ENCODE data around the gene TPST2.
A peak's percentile ranks its signal among the peaks of the same experiment; 100 is the strongest.

The TPST2 gene

DNA sequence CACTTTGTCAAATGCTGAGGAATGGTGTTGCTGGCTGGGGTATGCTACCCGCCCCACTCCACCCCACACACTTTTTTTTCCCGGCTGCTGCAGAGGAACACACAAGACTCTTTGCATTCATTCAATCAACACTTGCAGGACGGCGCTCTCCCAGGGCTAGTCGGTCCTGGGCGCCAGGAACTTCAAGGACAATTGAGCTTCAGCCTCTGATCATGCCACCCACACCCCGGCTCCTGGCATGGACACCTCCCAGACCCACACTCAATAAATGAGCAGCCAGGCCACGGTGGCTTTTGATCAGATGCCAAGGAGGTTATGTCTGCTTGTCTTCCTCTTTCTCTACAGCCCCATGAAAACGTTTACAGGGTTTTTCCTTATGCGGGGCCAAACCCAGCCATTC is 19.8 kb downstream of the TPST2 start:
- Histone ChIP-seq H3K9me3 (ENCODE audit: severe bottlenecking) (no peaks in the 10 kb centered on the region), H3K4me1 (ENCODE audit: insufficient read depth, poor library complexity, severe bottlenecking) (peaks cover 27% of the 10 kb centered on the region), H3K36me3 (ENCODE audit: low read depth) (no peaks in the 10 kb centered on the region), H3K27me3 (ENCODE audit: insufficient read depth, poor library complexity, severe bottlenecking) (no peaks in the 10 kb centered on the region), H3K4me3 (ENCODE audit: severe bottlenecking) (no peak overlapping the region), H3K27ac (ENCODE audit: poor library complexity, severe bottlenecking) (peak overlapping the region; percentile 87)
- TF ChIP-seq, protein P1, sequence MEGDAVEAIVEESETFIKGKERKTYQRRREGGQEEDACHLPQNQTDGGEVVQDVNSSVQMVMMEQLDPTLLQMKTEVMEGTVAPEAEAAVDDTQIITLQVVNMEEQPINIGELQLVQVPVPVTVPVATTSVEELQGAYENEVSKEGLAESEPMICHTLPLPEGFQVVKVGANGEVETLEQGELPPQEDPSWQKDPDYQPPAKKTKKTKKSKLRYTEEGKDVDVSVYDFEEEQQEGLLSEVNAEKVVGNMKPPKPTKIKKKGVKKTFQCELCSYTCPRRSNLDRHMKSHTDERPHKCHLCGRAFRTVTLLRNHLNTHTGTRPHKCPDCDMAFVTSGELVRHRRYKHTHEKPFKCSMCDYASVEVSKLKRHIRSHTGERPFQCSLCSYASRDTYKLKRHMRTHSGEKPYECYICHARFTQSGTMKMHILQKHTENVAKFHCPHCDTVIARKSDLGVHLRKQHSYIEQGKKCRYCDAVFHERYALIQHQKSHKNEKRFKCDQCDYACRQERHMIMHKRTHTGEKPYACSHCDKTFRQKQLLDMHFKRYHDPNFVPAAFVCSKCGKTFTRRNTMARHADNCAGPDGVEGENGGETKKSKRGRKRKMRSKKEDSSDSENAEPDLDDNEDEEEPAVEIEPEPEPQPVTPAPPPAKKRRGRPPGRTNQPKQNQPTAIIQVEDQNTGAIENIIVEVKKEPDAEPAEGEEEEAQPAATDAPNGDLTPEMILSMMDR (IDR thresholded peaks at IDR 0.05; ENCODE audit: poor library complexity, severe bottlenecking): no peak
- DNase-seq (ENCODE audit: low spot score) (no peak), ATAC-seq (ENCODE audit: low read depth) (no peak)

DNA sequence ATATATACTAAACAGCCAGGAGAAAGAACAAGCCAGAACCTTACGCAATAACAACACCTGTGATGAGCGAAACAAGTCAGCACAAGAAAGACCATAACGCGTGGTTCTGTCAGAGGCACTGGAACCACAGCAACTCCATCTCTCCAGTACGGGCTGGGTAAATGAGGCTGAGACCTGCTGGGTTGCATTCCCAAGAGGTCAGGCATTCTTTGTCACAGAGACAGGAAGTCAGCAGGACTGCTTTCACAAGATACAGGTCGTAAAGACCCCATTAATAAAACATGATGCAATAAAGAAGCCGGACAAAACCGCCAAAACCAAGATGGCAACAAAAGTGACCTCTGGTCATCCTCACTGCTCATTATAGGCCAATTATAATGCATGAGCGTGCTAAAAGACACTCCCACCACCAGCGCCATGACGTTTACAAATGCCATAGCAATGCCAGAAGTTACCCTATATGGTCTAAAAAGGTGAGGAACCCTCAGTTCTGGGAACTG is 21.7 kb downstream of the TPST2 start:
- Histone ChIP-seq H3K36me3 (ENCODE audit: low read depth) (no peaks in the 10 kb centered on the region), H3K4me1 (ENCODE audit: insufficient read depth, poor library complexity, severe bottlenecking) (peaks cover 34% of the 10 kb centered on the region), H3K27me3 (ENCODE audit: insufficient read depth, poor library complexity, severe bottlenecking) (no peaks in the 10 kb centered on the region), H3K4me3 (ENCODE audit: severe bottlenecking) (no peak overlapping the region), H3K9me3 (ENCODE audit: severe bottlenecking) (no peaks in the 10 kb centered on the region), H3K27ac (ENCODE audit: poor library complexity, severe bottlenecking) (peak overlapping the region; percentile 87)
- peak; percentile 82 for ATAC-seq (ENCODE audit: low read depth)
- TF ChIP-seq, protein P1 (IDR thresholded peaks at IDR 0.05; ENCODE audit: poor library complexity, severe bottlenecking): no peak
- DNase-seq (ENCODE audit: low spot score): no peak

DNA sequence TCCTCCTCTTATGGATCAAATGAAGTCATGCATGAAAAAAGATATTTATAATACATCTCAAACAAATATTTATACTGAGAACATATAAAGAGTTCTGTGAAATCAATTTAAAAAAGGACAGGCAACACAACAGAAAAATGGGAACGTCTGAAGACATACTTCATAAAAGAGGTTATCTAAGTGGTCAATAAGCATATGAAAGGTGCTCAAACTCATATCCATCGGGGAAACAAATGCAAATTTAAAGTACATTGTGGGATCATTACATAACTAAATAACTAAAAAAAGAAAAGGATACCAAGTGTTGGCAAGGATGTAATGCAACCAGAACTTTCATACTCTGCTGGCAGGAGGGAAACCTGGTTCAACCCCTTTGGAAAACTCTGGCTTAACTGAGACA is 22.3 kb downstream of the TPST2 start:
- TF ChIP-seq, protein P1 (IDR thresholded peaks at IDR 0.05; ENCODE audit: poor library complexity, severe bottlenecking): no peak
- no peak for DNase-seq (ENCODE audit: low spot score)
- Histone ChIP-seq H3K9me3 (ENCODE audit: severe bottlenecking) (no peaks in the 10 kb centered on the region), H3K27ac (ENCODE audit: poor library complexity, severe bottlenecking) (peak overlapping the region; percentile 87), H3K4me3 (ENCODE audit: severe bottlenecking) (no peak overlapping the region), H3K27me3 (ENCODE audit: insufficient read depth, poor library complexity, severe bottlenecking) (no peaks in the 10 kb centered on the region), H3K4me1 (ENCODE audit: insufficient read depth, poor library complexity, severe bottlenecking) (peaks cover 34% of the 10 kb centered on the region), H3K36me3 (ENCODE audit: low read depth) (no peaks in the 10 kb centered on the region)
- ATAC-seq (ENCODE audit: low read depth): no peak

DNA sequence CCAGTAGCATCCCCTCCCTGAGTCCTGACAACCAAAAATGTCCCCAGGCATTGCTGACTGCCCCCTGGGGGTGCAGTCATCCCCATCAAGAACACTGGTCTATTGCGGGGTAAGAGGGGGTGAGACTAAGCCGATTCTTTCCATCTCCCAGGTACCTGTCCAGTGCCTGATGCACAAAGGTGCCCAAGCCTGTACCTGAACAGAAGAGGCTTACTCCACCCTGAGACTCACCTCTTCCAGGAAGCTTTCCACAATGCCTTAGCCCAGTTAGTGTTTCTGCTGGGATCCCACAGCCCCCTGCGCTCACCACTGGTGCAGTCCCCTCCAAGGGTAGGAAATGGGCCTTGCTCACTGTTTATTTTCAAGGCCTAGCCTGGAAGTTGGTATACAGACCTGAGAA is 22.9 kb downstream of the TPST2 start:
- no peaks in the 10 kb centered on the region for H3K36me3 ChIP-seq (ENCODE audit: low read depth)
- H3K9me3 ChIP-seq (ENCODE audit: severe bottlenecking): no peaks in the 10 kb centered on the region
- H3K27me3 ChIP-seq (ENCODE audit: insufficient read depth, poor library complexity, severe bottlenecking): no peaks in the 10 kb centered on the region
- peaks cover 34% of the 10 kb centered on the region for H3K4me1 ChIP-seq (ENCODE audit: insufficient read depth, poor library complexity, severe bottlenecking)
- ATAC-seq (ENCODE audit: low read depth): no peak
- no peak for DNase-seq (ENCODE audit: low spot score)
- peak overlapping the region; percentile 87 for H3K27ac ChIP-seq (ENCODE audit: poor library complexity, severe bottlenecking)
- no peak overlapping the region for H3K4me3 ChIP-seq (ENCODE audit: severe bottlenecking)
- TF ChIP-seq, protein P1 (IDR thresholded peaks at IDR 0.05; ENCODE audit: poor library complexity, severe bottlenecking): no peak

DNA sequence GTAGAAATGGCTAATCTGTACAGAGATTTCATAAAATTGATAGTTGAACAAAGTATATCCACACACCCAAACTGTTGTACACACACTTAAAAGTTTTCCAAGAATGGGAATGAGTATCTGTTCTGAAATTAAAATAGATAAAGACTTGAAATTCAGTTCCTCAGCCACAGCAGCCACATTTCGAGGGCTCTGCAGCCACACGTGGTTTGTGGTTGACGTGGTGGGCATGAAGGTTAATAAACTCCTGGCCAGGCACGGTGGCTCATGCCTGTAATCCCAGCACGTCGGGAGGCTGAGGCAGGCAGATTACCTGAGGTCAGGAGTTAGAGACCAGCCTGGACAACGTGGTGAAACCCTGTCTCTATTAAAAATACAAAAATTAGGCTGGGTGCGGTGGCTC is 24.0 kb downstream of the TPST2 start:
- peaks cover 34% of the 10 kb centered on the region for H3K4me1 ChIP-seq (ENCODE audit: insufficient read depth, poor library complexity, severe bottlenecking)

More for the DNA sequence above, 24.0 kb downstream of the TPST2 start:
- Histone ChIP-seq H3K9me3 (ENCODE audit: severe bottlenecking) (no peaks in the 10 kb centered on the region), H3K36me3 (ENCODE audit: low read depth) (no peaks in the 10 kb centered on the region), H3K4me3 (ENCODE audit: severe bottlenecking) (no peak overlapping the region), H3K27me3 (ENCODE audit: insufficient read depth, poor library complexity, severe bottlenecking) (no peaks in the 10 kb centered on the region), H3K27ac (ENCODE audit: poor library complexity, severe bottlenecking) (peak overlapping the region; percentile 30)
- ATAC-seq (ENCODE audit: low read depth) (no peak), DNase-seq (ENCODE audit: low spot score) (no peak)
- TF ChIP-seq, protein P1 (IDR thresholded peaks at IDR 0.05; ENCODE audit: poor library complexity, severe bottlenecking): no peak
